Karpas-422 (cell line): Measurements from ENCODE around the gene ADAMTS14. TPM values are rescaled to one million over a fixed set of nuclear protein-coding genes. Genes with fewer than 3 reads are reported as not detected.

Experiments
- DNase-seq: peaks from one replicate; pipeline ENCODE4 v3.0.0-alpha.2; 2015
- H2AFZ ChIP-seq: fragments of 200-600 bp; sonication (generic); 2 replicates; pipeline ENCODE4 v1.6.1; 2014; ENCODE audit warnings: antibody characterized with exemption, low read length, mixed read lengths
- H3K27ac ChIP-seq: fragments of 200-600 bp; sonication (generic); 2 replicates; pipeline ENCODE4 v1.5.1; 2014; ENCODE audit warnings: mild to moderate bottlenecking, low read length, moderate library complexity
- H3K27me3 ChIP-seq: fragments of 200-600 bp; sonication (generic); 2 replicates; pipeline ENCODE4 v1.6.1; 2014; ENCODE audit warnings: low read length, mixed read lengths
- H3K36me3 ChIP-seq: fragments of 200-600 bp; sonication (generic); 2 replicates; pipeline ENCODE4 v1.6.1; 2014; ENCODE audit warnings: low read length, mixed read lengths; ENCODE audit not compliant: insufficient read depth
- H3K4me1 ChIP-seq: fragments of 200-600 bp; sonication (generic); 2 replicates; pipeline ENCODE4 v1.6.1; 2014; ENCODE audit warnings: mild to moderate bottlenecking, low read length, mixed read lengths
- H3K4me2 ChIP-seq: fragments of 200-600 bp; sonication (generic); 2 replicates; pipeline ENCODE4 v1.6.1; 2014; ENCODE audit warnings: low read length, low read depth, mild to moderate bottlenecking; ENCODE audit not compliant: poor library complexity, severe bottlenecking
- H3K4me3 ChIP-seq: fragments of 200-600 bp; sonication (generic); 2 replicates; pipeline ENCODE4 v1.5.1; 2014; ENCODE audit warnings: mild to moderate bottlenecking, antibody characterized with exemption, low read length, mixed read lengths
- H3K79me2 ChIP-seq: fragments of 200-600 bp; sonication (generic); 2 replicates; pipeline ENCODE4 v1.6.1; 2014; ENCODE audit warnings: mild to moderate bottlenecking, low read length, mixed read lengths
- H3K9ac ChIP-seq: fragments of 200-600 bp; sonication (generic); 2 replicates; pipeline ENCODE4 v1.6.0; 2014; ENCODE audit warnings: low read length
- H3K9me2 ChIP-seq: fragments of 200-600 bp; sonication (generic), shearing (Covaris generic); replicated peaks from 2 replicates; pipeline ENCODE4 v1.6.0; 2014; ENCODE audit warnings: mild to moderate bottlenecking, low read length, moderate library complexity; ENCODE audit not compliant: insufficient read depth
- H3K9me3 ChIP-seq: fragments of 300-700, 200-600 bp; sonication (generic); 2 replicates; pipeline ENCODE4 v1.6.1; 2014; ENCODE audit warnings: low read length, mixed read lengths
- H4K20me1 ChIP-seq: fragments of 200-600 bp; sonication (generic); 2 replicates; pipeline ENCODE4 v1.6.1; 2014; ENCODE audit warnings: mild to moderate bottlenecking, antibody characterized with exemption, low read length, low read depth; ENCODE audit not compliant: insufficient read depth
- total RNA-seq: library from RNA; depleted of rRNA; stranded (reverse); fragments of >200 nt; shearing (Covaris generic); gene quantifications from 2 replicates; pipeline ENCODE4 v1.2.3, GENCODE V29; 2014; ENCODE audit warnings: low replicate concordance

The ADAMTS14 gene
- total RNA-seq, 1 experiment from 2014 or later = not detected

GRCh38 chr10:70742537-70743429 is 70.5 kb downstream of the ADAMTS14 start:
- Histone ChIP-seq H3K9me3 (no peaks in the 10 kb centered on the region), H3K27ac (no peak overlapping the region), H3K9ac (no peak overlapping the region), H3K9me2 (no peaks in the 10 kb centered on the region), H3K27me3 (no peaks in the 10 kb centered on the region), H3K79me2 (no peaks in the 10 kb centered on the region), H3K4me3 (no peak overlapping the region), H3K4me1 (no peaks in the 10 kb centered on the region), H3K36me3 (no peaks in the 10 kb centered on the region), H4K20me1 (no peaks in the 10 kb centered on the region), H2AFZ (no peak overlapping the region), H3K4me2 (no peak overlapping the region)
- no peak for DNase-seq

GRCh38 chr10:70743430-70743788 is 71.1 kb downstream of the ADAMTS14 start:
- Histone ChIP-seq H3K4me3 (no peak overlapping the region), H2AFZ (no peak overlapping the region), H3K9me3 (no peaks in the 10 kb centered on the region), H3K9ac (no peak overlapping the region), H3K36me3 (no peaks in the 10 kb centered on the region), H3K27me3 (no peaks in the 10 kb centered on the region), H3K4me2 (no peak overlapping the region), H4K20me1 (no peaks in the 10 kb centered on the region), H3K9me2 (no peaks in the 10 kb centered on the region), H3K4me1 (no peaks in the 10 kb centered on the region), H3K79me2 (no peaks in the 10 kb centered on the region), H3K27ac (no peak overlapping the region)
- no peak for DNase-seq

GRCh38 chr10:70743879-70744278 is 71.6 kb downstream of the ADAMTS14 start:
- Histone ChIP-seq H3K79me2 (no peaks in the 10 kb centered on the region), H3K4me1 (no peaks in the 10 kb centered on the region), H2AFZ (no peak overlapping the region), H3K27ac (no peak overlapping the region), H3K9ac (no peak overlapping the region), H3K27me3 (no peaks in the 10 kb centered on the region), H4K20me1 (no peaks in the 10 kb centered on the region), H3K4me3 (no peak overlapping the region), H3K4me2 (no peak overlapping the region), H3K9me2 (no peaks in the 10 kb centered on the region), H3K36me3 (no peaks in the 10 kb centered on the region), H3K9me3 (no peaks in the 10 kb centered on the region)
- no peak for DNase-seq

GRCh38 chr10:70744617-70745143 is 72.4 kb downstream of the ADAMTS14 start:
- no peak for DNase-seq
- Histone ChIP-seq H3K9me2 (no peaks in the 10 kb centered on the region), H3K9ac (no peak overlapping the region), H4K20me1 (no peaks in the 10 kb centered on the region), H3K4me2 (no peak overlapping the region), H3K4me3 (no peak overlapping the region), H3K4me1 (no peaks in the 10 kb centered on the region), H3K79me2 (no peaks in the 10 kb centered on the region), H3K27ac (no peak overlapping the region), H3K36me3 (no peaks in the 10 kb centered on the region), H3K27me3 (no peaks in the 10 kb centered on the region), H2AFZ (no peak overlapping the region), H3K9me3 (no peaks in the 10 kb centered on the region)

GRCh38 chr10:70745555-70745954 is 73.2 kb downstream of the ADAMTS14 start:
- no peak overlapping the region for H3K4me3 ChIP-seq
- H3K4me2 ChIP-seq = no peak overlapping the region
- no peaks in the 10 kb centered on the region for H3K9me3 ChIP-seq
- H3K79me2 ChIP-seq = no peaks in the 10 kb centered on the region
- no peaks in the 10 kb centered on the region for H3K9me2 ChIP-seq
- no peak overlapping the region for H2AFZ ChIP-seq
- H3K27me3 ChIP-seq = no peaks in the 10 kb centered on the region
- DNase-seq = no peak
- H3K9ac ChIP-seq = no peak overlapping the region
- H3K27ac ChIP-seq = no peak overlapping the region
- H3K4me1 ChIP-seq = no peaks in the 10 kb centered on the region
- no peaks in the 10 kb centered on the region for H4K20me1 ChIP-seq
- no peaks in the 10 kb centered on the region for H3K36me3 ChIP-seq

GRCh38 chr10:70747192-70747965 is 75.1 kb downstream of the ADAMTS14 start:
- H3K9me3 ChIP-seq = no peaks in the 10 kb centered on the region
- no peaks in the 10 kb centered on the region for H3K4me1 ChIP-seq
- H3K4me2 ChIP-seq = no peak overlapping the region
- no peaks in the 10 kb centered on the region for H3K9me2 ChIP-seq
- no peaks in the 10 kb centered on the region for H3K79me2 ChIP-seq
- no peak overlapping the region for H3K4me3 ChIP-seq
- no peak overlapping the region for H3K9ac ChIP-seq
- H3K27ac ChIP-seq = no peak overlapping the region
- DNase-seq = no peak
- H3K36me3 ChIP-seq = no peaks in the 10 kb centered on the region
- H3K27me3 ChIP-seq = no peaks in the 10 kb centered on the region
- H2AFZ ChIP-seq = no peak overlapping the region
- H4K20me1 ChIP-seq = no peaks in the 10 kb centered on the region

GRCh38 chr10:70748305-70748704 is 76.0 kb downstream of the ADAMTS14 start:
- no peak overlapping the region for H2AFZ ChIP-seq
- no peaks in the 10 kb centered on the region for H3K9me2 ChIP-seq
- H3K27me3 ChIP-seq = no peaks in the 10 kb centered on the region
- no peaks in the 10 kb centered on the region for H3K4me1 ChIP-seq
- H3K4me3 ChIP-seq = no peak overlapping the region
- H4K20me1 ChIP-seq = no peaks in the 10 kb centered on the region
- no peaks in the 10 kb centered on the region for H3K79me2 ChIP-seq
- H3K4me2 ChIP-seq = no peak overlapping the region
- H3K36me3 ChIP-seq = no peaks in the 10 kb centered on the region
- H3K9me3 ChIP-seq = no peaks in the 10 kb centered on the region
- no peak overlapping the region for H3K27ac ChIP-seq
- H3K9ac ChIP-seq = no peak overlapping the region
- DNase-seq = no peak

GRCh38 chr10:70748801-70749573 is 76.7 kb downstream of the ADAMTS14 start:
- no peaks in the 10 kb centered on the region for H3K27me3 ChIP-seq
- H3K4me1 ChIP-seq = no peaks in the 10 kb centered on the region
- H3K36me3 ChIP-seq = no peaks in the 10 kb centered on the region
- H3K9ac ChIP-seq = no peak overlapping the region
- DNase-seq = no peak
- no peaks in the 10 kb centered on the region for H3K9me2 ChIP-seq
- no peak overlapping the region for H3K4me2 ChIP-seq
- H3K27ac ChIP-seq = no peak overlapping the region
- no peaks in the 10 kb centered on the region for H3K9me3 ChIP-seq
- H2AFZ ChIP-seq = no peak overlapping the region
- H3K4me3 ChIP-seq = no peak overlapping the region
- no peaks in the 10 kb centered on the region for H4K20me1 ChIP-seq
- no peaks in the 10 kb centered on the region for H3K79me2 ChIP-seq
